Superior temporal gyrus (tissue), 1 donor: ENCODE results near the gene PCSK4.
"Not testable (repeated sequence)": the region's sequence is repeated elsewhere in the genome, so short reads cannot be mapped to it uniquely, and the experiment has no call there.

Experiments
- DNase-seq: peaks from one replicate; pipeline ENCODE4 v3.0.0-alpha.2; 2016; ENCODE audit errors: extremely low spot score

Gene PCSK4

DNA sequence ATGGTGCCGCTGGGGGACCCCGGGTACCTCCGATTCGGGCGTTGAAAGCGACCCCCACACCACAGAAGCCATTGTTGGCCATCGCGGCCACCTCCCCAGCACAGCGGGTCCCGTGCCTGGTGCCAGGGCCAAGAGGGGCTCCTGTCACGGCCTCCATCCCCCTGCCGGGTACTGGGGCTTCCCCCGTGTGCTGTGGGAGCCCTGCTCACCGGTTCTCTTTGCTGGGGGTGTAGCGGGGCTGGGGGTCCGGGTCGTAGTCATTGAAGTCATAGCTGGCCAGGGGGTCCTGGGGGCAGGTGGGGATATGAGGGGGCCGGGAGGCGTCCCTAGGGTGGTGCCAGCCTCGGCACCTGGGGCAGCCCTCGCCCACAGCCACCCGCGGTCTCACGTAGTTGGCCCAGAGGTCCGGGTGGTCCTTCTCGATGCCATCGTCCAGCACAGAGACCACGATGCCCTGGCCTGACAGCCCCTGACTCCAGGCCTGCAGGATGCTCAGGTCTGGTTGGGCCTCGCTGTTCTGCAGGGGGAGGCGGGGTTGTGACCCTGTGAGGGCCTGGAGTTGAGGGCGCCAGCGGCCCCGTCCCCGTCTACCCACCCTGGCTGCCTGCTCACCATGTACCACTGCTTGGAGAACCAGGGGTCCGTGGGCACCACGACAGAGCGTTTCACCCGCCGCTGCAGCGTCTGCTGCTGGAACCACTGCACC is 2.4 kb downstream of the PCSK4 start:
- no peak for DNase-seq

- DNase-seq, result no peak
Observed at GRCh38 chr19:1486720-1487575, 3.2 kb downstream of the PCSK4 start.

GRCh38 chr19:1483979-1484428 is 6.1 kb downstream of the PCSK4 start:
- DNase-seq, result no peak

DNA sequence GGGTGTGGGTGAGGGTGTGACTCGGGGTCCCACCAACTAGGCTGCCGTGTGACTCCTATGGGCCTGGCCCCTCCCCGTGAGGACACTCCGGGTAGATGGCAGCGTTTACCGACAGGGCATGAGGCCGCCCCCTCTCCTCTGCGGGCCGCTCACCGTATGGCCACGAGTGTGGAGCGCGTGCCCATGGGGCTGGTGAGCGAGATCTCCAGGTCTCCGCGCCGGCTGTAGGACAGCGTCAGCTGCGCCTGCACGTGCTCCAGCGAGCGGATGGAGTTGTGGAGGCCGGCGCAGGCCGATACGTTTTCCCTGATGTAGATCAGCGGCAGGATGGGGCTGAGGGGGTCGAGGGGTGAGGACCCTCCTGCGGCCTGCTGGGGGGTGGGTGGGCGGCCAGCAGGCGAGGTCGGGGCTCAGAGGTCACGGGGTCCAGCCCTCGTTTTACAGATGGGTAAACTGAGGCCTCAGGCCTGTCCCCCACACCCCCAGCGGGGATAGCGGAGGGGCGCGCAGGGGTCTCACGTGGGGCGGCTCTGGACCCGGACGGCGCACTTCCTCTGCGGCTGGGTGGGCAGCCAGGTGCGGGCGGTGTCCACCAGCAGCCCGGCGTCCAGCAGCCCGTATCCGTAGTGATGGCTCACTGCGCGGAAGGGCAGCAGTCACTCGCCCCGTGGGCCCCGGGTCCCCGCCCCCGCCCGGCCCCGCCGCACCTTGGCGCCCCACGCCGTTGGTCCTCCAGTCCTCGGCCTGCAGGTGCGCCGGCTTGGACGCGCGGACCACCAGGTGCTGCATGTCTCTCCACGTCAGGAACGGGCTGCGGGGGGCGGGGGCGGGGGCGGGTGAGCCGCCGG is 6.8 kb downstream of the PCSK4 start:
- no peak for DNase-seq

GRCh38 chr19:1482361-1483130 is 7.6 kb downstream of the PCSK4 start:
- no peak for DNase-seq

DNA sequence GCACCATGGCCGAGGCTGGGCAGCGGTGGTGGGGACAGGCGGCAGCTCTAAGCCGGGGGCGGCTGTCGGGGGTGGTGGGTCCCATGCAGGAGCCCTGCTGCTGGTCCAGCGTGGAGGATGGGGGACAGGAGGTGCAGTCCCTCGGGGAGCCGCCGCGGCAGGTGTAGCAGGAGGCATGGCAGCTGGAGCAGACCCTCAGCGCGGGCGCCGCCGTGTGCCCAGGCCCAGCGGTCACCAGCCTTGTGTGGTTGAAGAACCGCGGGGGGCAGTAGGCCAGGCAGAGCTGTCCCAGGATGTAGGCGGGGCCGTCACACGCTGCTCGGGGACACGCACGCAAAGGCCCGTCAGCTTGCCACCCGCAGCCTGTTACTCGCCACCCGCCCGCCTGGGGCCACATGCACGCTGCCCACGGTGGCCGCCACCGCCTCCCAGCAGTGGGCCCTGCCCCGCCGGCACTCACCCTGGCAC is 8.2 kb downstream of the PCSK4 start:
- DNase-seq, result no peak

- DNase-seq, result no peak
Observed at GRCh38 chr19:1481224-1481892, 8.8 kb downstream of the PCSK4 start.

DNA sequence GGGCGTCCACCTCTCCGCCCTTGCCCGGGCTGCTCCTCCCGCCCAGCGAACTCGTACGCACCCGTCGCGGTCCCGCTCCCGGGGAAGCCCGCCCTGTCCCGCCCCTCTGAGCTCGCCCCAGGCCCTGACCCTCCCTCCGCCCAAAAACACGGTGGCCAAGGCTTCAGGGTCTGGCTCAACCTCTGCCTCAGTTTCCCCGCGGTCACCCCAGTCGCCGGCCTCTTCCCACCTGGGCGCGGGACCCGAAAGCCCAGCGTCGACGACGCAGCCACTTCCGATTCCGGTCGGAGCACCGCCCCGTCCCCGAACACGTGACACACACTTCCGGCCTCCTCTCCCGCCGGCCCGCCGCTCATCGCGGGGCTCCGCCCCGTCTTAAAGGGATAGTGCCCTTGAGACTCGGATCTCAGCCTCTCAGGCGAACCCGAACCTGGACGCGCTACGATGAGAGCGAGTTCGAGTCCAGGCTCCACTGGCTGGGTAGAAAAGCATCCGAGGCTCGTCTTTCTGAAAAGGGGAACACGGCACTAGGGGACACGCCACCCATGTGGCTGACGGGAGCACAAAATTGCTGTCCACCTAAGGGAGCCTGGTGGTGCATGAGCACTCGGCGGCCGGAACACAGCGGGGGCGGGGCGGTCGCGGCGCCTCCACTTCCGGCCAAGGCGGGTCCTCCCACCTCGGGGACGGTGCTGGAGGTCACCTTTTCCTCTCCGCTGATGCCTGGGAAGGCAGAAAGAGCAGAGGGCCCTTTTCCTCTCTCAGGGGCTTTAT is 11.0 kb downstream of the PCSK4 start, which contains the start of gene C19orf25:
Gene C19orf25 (minus strand): TSS at position 282 of the 774 bp plus-strand sequence. CDS start 312 bp downstream, outside the sequence.
- peak; percentile 97 for DNase-seq

DNA sequence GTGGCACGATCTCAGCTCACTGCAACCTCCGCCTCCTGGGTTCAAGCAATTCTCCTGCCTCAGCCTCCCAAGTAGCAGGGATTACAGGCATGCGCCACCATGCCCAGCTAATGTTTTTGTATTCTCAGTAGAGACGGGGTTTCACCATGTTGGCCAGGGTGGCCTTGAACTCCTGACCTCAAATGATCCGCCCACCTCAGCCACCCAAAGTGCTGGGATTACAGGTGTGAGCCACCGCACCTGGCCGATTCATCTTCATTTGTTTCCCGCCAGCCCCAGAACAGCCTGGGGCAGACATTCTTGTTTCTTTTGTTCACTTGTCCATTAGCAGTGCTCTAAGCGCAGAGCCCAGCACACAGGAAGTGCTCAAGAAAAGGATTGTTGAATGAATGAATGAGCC is 13.1 kb downstream of the PCSK4 start:
- not testable (repeated sequence) for DNase-seq

DNA sequence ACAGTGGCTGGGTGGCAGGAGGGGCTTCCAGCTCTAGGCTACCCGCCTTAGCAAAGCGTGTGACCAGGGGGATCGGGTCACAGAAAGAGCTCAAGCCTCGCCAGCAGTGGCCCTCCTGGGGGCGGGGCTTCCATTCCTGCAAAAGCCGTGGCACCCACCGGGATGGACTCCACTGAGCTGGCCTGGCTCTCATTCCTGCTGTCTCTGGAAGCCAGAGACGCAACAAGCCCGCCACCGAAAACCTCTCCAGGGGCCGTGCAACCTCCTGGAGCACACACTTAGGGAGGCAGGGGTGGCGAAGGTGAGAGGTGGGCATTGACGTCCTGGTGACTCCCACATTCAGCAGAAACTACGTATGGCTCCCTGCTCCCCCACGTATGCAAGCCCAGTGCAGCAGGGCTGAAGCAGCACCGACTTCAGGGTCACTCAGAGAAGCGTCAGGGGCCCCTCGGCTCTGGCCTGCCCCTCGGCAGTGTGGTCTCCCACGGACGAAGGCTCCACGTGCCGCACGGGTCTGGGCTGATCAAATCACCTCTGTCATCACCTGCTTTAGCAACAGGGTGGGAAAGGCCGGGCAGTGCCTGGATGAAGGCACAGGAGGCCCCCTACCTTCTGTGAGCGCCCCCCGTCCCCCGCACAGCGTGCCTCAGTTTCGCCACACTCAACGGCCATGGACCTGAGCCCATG is 14.3 kb downstream of the PCSK4 start:
- no peak for DNase-seq

DNA sequence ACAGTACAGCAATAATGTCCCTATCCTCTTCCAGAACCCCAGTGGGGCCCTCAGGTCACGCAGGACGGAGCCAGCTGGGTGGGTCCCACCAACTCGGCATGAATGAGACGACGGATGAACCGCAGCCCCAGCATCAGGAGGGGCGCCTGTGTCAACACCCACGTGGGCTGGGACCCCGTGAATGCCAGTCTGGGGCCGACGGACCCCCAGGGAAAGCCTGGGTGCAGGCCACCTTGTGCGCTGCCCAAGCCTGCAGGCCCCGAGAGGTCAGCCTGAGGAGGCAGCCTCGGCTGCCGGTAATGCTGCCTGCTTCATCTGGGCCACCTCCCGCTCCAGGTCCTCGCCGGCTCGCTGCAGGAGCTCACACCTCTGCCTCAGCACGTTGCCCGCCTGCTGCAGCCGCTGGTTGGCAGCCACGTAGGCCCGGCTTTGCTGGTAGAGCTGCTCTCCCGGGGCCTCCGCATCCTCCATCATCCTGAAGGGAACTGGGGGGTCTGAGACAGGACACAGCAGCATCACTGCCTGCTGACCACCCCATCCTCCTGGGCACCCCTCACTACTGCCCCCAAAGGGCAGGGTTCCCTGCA is 15.3 kb downstream of the PCSK4 start:
- DNase-seq, result no peak

- peak; percentile 26 for DNase-seq
Observed at GRCh38 chr19:1474011-1474764, 16.0 kb downstream of the PCSK4 start.

DNA sequence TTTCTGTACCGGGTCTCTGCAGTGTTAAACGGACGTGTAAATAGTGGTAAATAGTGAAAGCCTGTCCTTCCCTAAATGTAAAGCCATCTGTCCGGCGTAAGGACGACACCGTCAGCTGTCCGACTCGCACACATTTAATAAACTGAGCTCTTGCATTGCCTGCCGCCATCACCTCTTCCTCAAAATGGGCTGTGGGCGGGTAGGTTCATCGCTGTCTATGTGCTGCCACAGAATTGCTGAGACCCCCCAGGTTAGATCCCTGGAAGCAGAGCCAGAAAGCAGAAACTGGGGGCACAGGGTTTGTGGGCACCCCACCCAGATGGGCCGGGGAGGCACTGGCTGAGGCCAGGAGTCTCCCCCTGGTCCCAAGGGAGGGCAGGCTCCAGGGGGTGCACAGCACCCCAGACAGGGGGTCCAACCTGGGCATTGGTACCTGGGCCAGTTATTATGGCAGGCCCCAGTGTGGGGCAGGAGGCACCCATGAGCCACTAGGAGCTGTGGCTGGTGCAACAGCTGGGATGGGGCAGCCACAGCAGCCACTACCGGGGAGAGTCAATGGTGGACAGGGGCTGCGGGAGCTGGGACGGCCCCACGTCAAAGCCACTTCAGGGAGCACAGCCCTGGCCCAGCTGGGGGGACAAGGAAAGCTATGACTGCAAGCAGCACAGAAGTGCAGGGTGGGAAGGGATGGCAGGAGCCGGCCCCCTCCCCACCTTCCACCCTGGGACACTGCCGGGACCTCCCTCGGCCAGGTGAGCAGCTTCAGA is 16.9 kb downstream of the PCSK4 start:
- no peak for DNase-seq

- peak; percentile 15 for DNase-seq
Observed at GRCh38 chr19:1472231-1473084, 17.7 kb downstream of the PCSK4 start.

DNA sequence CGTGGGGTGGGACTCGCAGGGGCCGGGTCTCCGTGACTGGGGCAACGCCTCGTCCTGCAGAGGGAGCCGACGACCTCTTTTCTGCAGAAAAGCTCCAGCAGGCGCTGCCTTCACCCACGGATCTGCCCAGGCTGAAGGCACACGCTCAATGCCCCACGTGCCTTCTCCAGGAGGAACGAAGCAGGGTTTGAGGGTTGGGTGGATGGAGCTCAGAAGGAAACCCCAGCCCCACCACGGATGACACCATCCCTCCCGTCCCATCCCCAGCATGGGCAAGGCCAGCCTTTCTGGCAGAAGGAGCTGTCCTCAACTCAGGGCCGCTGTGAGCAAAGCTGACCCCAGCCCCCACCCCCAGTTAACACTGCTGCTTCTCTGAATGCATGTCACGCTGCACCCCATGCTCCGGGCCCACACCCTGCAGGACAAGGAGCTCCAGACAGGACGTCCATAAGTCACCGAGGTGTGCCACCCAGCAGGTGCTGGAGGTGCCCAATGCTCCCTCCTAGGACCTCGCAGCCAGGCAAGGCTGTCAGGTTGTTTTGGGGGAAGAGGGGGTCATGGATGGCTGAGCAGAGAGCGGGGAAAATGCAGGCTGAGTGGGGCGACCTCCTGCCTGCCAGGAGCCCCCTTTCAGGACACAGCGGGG is 18.5 kb downstream of the PCSK4 start:
- DNase-seq, result peak; percentile 56
